Suppressor macrophage treated with lipopolysaccharide for 1 hour (primary cell): ENCODE measurements around the gene NDUFAF8.
A peak's percentile ranks its signal among the peaks of the same experiment; 100 is the strongest.

Experiments
- DNase-seq, 3 donors: peaks; one replicate each; pipeline ENCODE4 v3.0.0-alpha.2; 2020 to 2022

NDUFAF8 gene

GRCh38 chr17:81223762-81224130 is 15.4 kb upstream of the NDUFAF8 start:
- peak; percentile 42 to 60 (median 56) for DNase-seq

GRCh38 chr17:81227630-81228029 is 11.5 kb upstream of the NDUFAF8 start:
- DNase-seq: peak in 1 of 3 donors; percentile 22

- peak; percentile 69 to 77 (median 76) for DNase-seq
Measured at GRCh38 chr17:81228420-81228819, 10.7 kb upstream of the NDUFAF8 start.

- DNase-seq: peak in 1 of 3 donors; percentile 27
Measured at GRCh38 chr17:81228834-81229665, 10.1 kb upstream of the NDUFAF8 start.

- DNase-seq: no peak
Measured at GRCh38 chr17:81229666-81229920, 9.5 kb upstream of the NDUFAF8 start.

- DNase-seq: peak in 2 of 3 donors; percentile 27 to 48
Measured at GRCh38 chr17:81230043-81230820, 8.9 kb upstream of the NDUFAF8 start.

GRCh38 chr17:81231121-81231645 is 7.9 kb upstream of the NDUFAF8 start:
- no peak for DNase-seq

GRCh38 chr17:81231766-81232581 is 7.1 kb upstream of the NDUFAF8 start:
- DNase-seq: no peak

GRCh38 chr17:81232616-81233241 is 6.4 kb upstream of the NDUFAF8 start:
- DNase-seq: no peak

- no peak for DNase-seq
Measured at GRCh38 chr17:81233316-81233715, 5.8 kb upstream of the NDUFAF8 start.

- no peak for DNase-seq
Measured at GRCh38 chr17:81233811-81234505, 5.2 kb upstream of the NDUFAF8 start.

- no peak for DNase-seq
Measured at GRCh38 chr17:81234506-81234855, 4.6 kb upstream of the NDUFAF8 start.

- no peak for DNase-seq
Measured at GRCh38 chr17:81234940-81235821, 3.9 kb upstream of the NDUFAF8 start.

GRCh38 chr17:81235822-81236740 is 3.0 kb upstream of the NDUFAF8 start:
- peak in 2 of 3 donors; percentile 36 to 47 for DNase-seq

- DNase-seq: no peak
Measured at GRCh38 chr17:81236784-81237183, 2.3 kb upstream of the NDUFAF8 start.

- DNase-seq: no peak
Measured at GRCh38 chr17:81237591-81238489, 1.3 kb upstream of the NDUFAF8 start.

GRCh38 chr17:81238490-81238814 is 666 bp upstream of the NDUFAF8 start:
- DNase-seq: no peak

GRCh38 chr17:81239714-81240555 is 817 bp downstream of the NDUFAF8 start:
- peak in 1 of 3 donors; percentile 20 for DNase-seq
